H9 (cell line): Measurements from ENCODE around the gene LASP1NB.

Experiments used
- DNase-seq: peaks from one replicate; pipeline ENCODE4 v3.0.0-alpha.2; 2017
- H2AFZ ChIP-seq: one replicate; pipeline ENCODE4 v1.6.1; 2013; ENCODE audit warnings: mild to moderate bottlenecking, low read length, control low read depth, moderate library complexity
- H2AK5ac ChIP-seq: 2 replicates; pipeline ENCODE4 v1.6.1; 2013; ENCODE audit warnings: low read length, control low read depth, mixed read lengths; ENCODE audit not compliant: insufficient read length
- H2BK120ac ChIP-seq: one replicate; pipeline ENCODE4 v1.6.1; 2013; ENCODE audit warnings: low read depth, mild to moderate bottlenecking, low read length, control low read depth, inconsistent platforms; ENCODE audit not compliant: poor library complexity, severe bottlenecking
- H2BK12ac ChIP-seq: 2 replicates; pipeline ENCODE4 v1.6.1; 2013; ENCODE audit warnings: low read length, control low read depth, mixed read lengths, low read depth; ENCODE audit not compliant: insufficient read length
- H2BK15ac ChIP-seq: 2 replicates; pipeline ENCODE4 v1.6.1; 2013; ENCODE audit warnings: low read depth, low read length, control low read depth
- H2BK20ac ChIP-seq: one replicate; pipeline ENCODE4 v1.6.1; 2013; ENCODE audit warnings: low read depth, mild to moderate bottlenecking, low read length, control low read depth, inconsistent platforms; ENCODE audit not compliant: poor library complexity, severe bottlenecking
- H2BK5ac ChIP-seq: 2 replicates; pipeline ENCODE4 v1.6.1; 2013; ENCODE audit warnings: low read length, control low read depth, mixed read lengths; ENCODE audit not compliant: insufficient read length
- H3K14ac ChIP-seq: 2 replicates; pipeline ENCODE4 v1.6.1; 2013; ENCODE audit warnings: low read length, control low read depth; ENCODE audit not compliant: insufficient read depth
- H3K18ac ChIP-seq: 2 replicates; pipeline ENCODE4 v1.6.1; 2013; ENCODE audit warnings: low read depth, mild to moderate bottlenecking, mixed read lengths, low read length, control low read depth; ENCODE audit not compliant: insufficient read length
- H3K23ac ChIP-seq: 2 replicates; pipeline ENCODE4 v1.6.1; 2013; ENCODE audit warnings: low read length, control low read depth, mixed read lengths, low read depth; ENCODE audit not compliant: insufficient read length
- H3K23me2 ChIP-seq: 2 replicates; pipeline ENCODE4 v1.6.1; 2013; ENCODE audit warnings: low read depth, mild to moderate bottlenecking, mixed read lengths, low read length, control low read depth; ENCODE audit not compliant: insufficient read length, poor library complexity, severe bottlenecking
- H3K27ac ChIP-seq: 2 replicates; pipeline ENCODE4 v1.5.1; 2013; ENCODE audit warnings: low read length, control low read depth, mixed read lengths, low read depth; ENCODE audit not compliant: insufficient read length
- H3K27me3 ChIP-seq: 2 replicates; pipeline ENCODE4 v1.6.1; 2013; ENCODE audit warnings: low read length, control low read depth, inconsistent platforms; ENCODE audit not compliant: insufficient read depth
- H3K4ac ChIP-seq: 2 replicates; pipeline ENCODE4 v1.6.1; 2013; ENCODE audit warnings: low read depth, mild to moderate bottlenecking, control low read depth, inconsistent platforms, low read length, moderate library complexity
- H3K4me1 ChIP-seq: 2 replicates; pipeline ENCODE4 v1.6.1; 2013; ENCODE audit warnings: low read length, control low read depth, inconsistent platforms; ENCODE audit not compliant: insufficient read depth
- H3K4me2 ChIP-seq: 2 replicates; pipeline ENCODE4 v1.6.1; 2013; ENCODE audit warnings: low read length, control low read depth, mixed read lengths; ENCODE audit not compliant: insufficient read length, insufficient read depth
- H3K56ac ChIP-seq: 2 replicates; pipeline ENCODE4 v1.6.1; 2013; ENCODE audit warnings: low read depth, mild to moderate bottlenecking, mixed read lengths, low read length, control low read depth; ENCODE audit not compliant: insufficient read length
- H3K79me1 ChIP-seq: 2 replicates; pipeline ENCODE4 v1.6.1; 2013; ENCODE audit warnings: low read depth, mild to moderate bottlenecking, moderate library complexity, low read length, control low read depth, inconsistent platforms; ENCODE audit not compliant: insufficient read depth, poor library complexity, severe bottlenecking
- H3K79me2 ChIP-seq: 2 replicates; pipeline ENCODE4 v1.6.1; 2013; ENCODE audit warnings: low read length, control low read depth, inconsistent platforms; ENCODE audit not compliant: insufficient read depth
- H3K9ac ChIP-seq: 2 replicates; pipeline ENCODE4 v1.6.1; 2013; ENCODE audit warnings: low read length, control low read depth, mixed read lengths; ENCODE audit not compliant: insufficient read length; ENCODE audit errors: extremely low read depth
- H3K9me3 ChIP-seq: one replicate; pipeline ENCODE4 v1.6.1; 2013; ENCODE audit warnings: low read depth, low read length, inconsistent platforms; ENCODE audit not compliant: control insufficient read depth
- H3T11ph ChIP-seq: one replicate; pipeline ENCODE4 v1.6.1; 2013; ENCODE audit warnings: mild to moderate bottlenecking, low read length, control low read depth, inconsistent platforms
- H4K20me1 ChIP-seq: one replicate; pipeline ENCODE4 v1.6.1; 2013; ENCODE audit not compliant: control insufficient read depth, insufficient read length, insufficient read depth
- H4K5ac ChIP-seq: 2 replicates; pipeline ENCODE4 v1.6.1; 2013; ENCODE audit warnings: low read depth, mild to moderate bottlenecking, mixed read lengths, low read length, control low read depth; ENCODE audit not compliant: insufficient read length
- H4K8ac ChIP-seq: replicated peaks from 2 replicates; pipeline ENCODE4 v1.6.1; 2013; ENCODE audit warnings: low read length, control low read depth, mixed read lengths, low read depth; ENCODE audit not compliant: insufficient read length
- H4K91ac ChIP-seq: 2 replicates; pipeline ENCODE4 v1.6.1; 2013; ENCODE audit warnings: low read depth, mild to moderate bottlenecking, moderate library complexity, mixed read lengths, low read length, control low read depth; ENCODE audit not compliant: insufficient read length
- H3K27ac Mint-ChIP-seq, 3 experiments: 2 replicates in 2 of 3; 3 replicates in 1 of 3; pipeline ENCODE4 v1.8.0; 2020 to 2021; ENCODE audit warnings: mixed read lengths in 3 of 3, mild to moderate bottlenecking in 1 of 3, moderate library complexity in 1 of 3
- H3K27me3 Mint-ChIP-seq: 2 replicates; pipeline ENCODE4 v1.8.0; 2021; ENCODE audit warnings: low read depth, mild to moderate bottlenecking, moderate library complexity, mixed read lengths
- H3K36me3 Mint-ChIP-seq, 3 experiments: 2 replicates in 2 of 3; 3 replicates in 1 of 3; pipeline ENCODE4 v1.8.0; 2020 to 2021; ENCODE audit warnings: low read depth in 3 of 3, mixed read lengths in 3 of 3; ENCODE audit not compliant: insufficient read depth in 1 of 3
- H3K4me1 Mint-ChIP-seq, 2 experiments: 2 replicates each; pipeline ENCODE4 v1.8.0; 2020; ENCODE audit warnings: mixed read lengths in 2 of 2
- H3K4me3 Mint-ChIP-seq, 2 experiments: 2 replicates in 1 of 2; 3 replicates in 1 of 2; pipeline ENCODE4 v1.8.0; 2020 to 2021; ENCODE audit warnings: mild to moderate bottlenecking in 2 of 2, mixed read lengths in 2 of 2, moderate library complexity in 1 of 2
- H3K9me3 Mint-ChIP-seq, 2 experiments: 2 replicates in 1 of 2; 3 replicates in 1 of 2; pipeline ENCODE4 v1.8.0; 2020; ENCODE audit warnings: mild to moderate bottlenecking in 2 of 2, mixed read lengths in 2 of 2, moderate library complexity in 1 of 2
- CTCF ChIP-seq: fragments of 200-600 bp; sonication (generic); conservative IDR thresholded peaks from 3 replicates; pipeline ENCODE4 v1.8.0; 2021; ENCODE audit warnings: antibody characterized with exemption, mild to moderate bottlenecking
- WGBS: extraction: QIAGEN DNeasy Blood & Tissue Kit; methylation state at CpG from one replicate; pipeline ENCODE4 v1.1.7; 2013; ENCODE audit warnings: missing lambda C conversion rate, low lambda C conversion rate, mixed read lengths; ENCODE audit not compliant: insufficient read length; ENCODE audit errors: extremely low coverage; 5-methylcytosine and 5-hydroxymethylcytosine counted together

The LASP1NB gene

GRCh38 chr17:38918129-38918913 is 7.1 kb upstream of the LASP1NB start:
- no peaks in the 10 kb centered on the region for H3K9me3 ChIP-seq
- no peaks in the 10 kb centered on the region for H3K27me3 ChIP-seq
- Mint-ChIP-seq H3K9me3 (no peaks in the 10 kb centered on the region), H3K36me3 (peaks cover 21 to 58% (median 48%) of the 10 kb centered on the region in 3 experiments), H3K27me3 (no peaks in the 10 kb centered on the region; the same call in 1 of the 2 replicates), H3K27ac (peak overlapping the region; percentile 49 to 70 (median 57); a peak in 4 of 7 replicates), H3K4me1 (peaks cover 13 to 18% of the 10 kb centered on the region in 2 experiments), H3K4me3 (no peak overlapping the region)
- no peak overlapping the region for H3K14ac ChIP-seq
- H3K4me1 ChIP-seq: no peaks in the 10 kb centered on the region
- DNase-seq: peak; percentile 77
- H3K4ac ChIP-seq: no peak overlapping the region
- no peak overlapping the region for H3K23ac ChIP-seq
- no peak overlapping the region for H2BK20ac ChIP-seq
- H2BK5ac ChIP-seq: no peak overlapping the region
- TF ChIP-seq CTCF: peak; percentile 56
- no peak overlapping the region for H2AFZ ChIP-seq
- no peak overlapping the region for H4K5ac ChIP-seq
- no peak overlapping the region for H3K27ac ChIP-seq
- no peaks in the 10 kb centered on the region for H3K79me1 ChIP-seq
- no peak overlapping the region for H3K4me2 ChIP-seq
- no peak overlapping the region for H3K18ac ChIP-seq
- H3T11ph ChIP-seq: no peak overlapping the region
- no peak overlapping the region for H2BK12ac ChIP-seq
- H3K23me2 ChIP-seq: no peaks in the 10 kb centered on the region
- WGBS: no CpG with 5 or more reads among the region's 37 CpGs
- no peaks in the 10 kb centered on the region for H4K20me1 ChIP-seq
- no peak overlapping the region for H2BK120ac ChIP-seq
- no peak overlapping the region for H2BK15ac ChIP-seq
- no peak overlapping the region for H4K91ac ChIP-seq
- H2AK5ac ChIP-seq: no peak overlapping the region
- no peak overlapping the region for H3K9ac ChIP-seq
- H4K8ac ChIP-seq: no peak overlapping the region
- H3K56ac ChIP-seq: no peak overlapping the region
- H3K79me2 ChIP-seq: no peaks in the 10 kb centered on the region
